GM12878 (cell line): ENCODE results near the gene TBXAS1. TPM values are rescaled to one million over a fixed set of nuclear protein-coding genes. Genes with fewer than 3 reads are reported as not detected.

ENCODE experiments used
- ATAC-seq: fragments of 200-7000 bp; cut with Tn5 transposase; 3 replicates; pipeline ENCODE4 v1.9.1; 2020; ENCODE audit warnings: mild to moderate bottlenecking, moderate library complexity
- BruUV-seq: library from RNA; stranded (reverse); fragments of 400-500 nt; replicated peaks from 2 replicates; lab custom pipeline; 2021; lab: Mats Ljungman, UMichigan
- CTCF ChIA-PET: fragments of 300-600 bp; sonication (Branson Sonifier 250); formaldehyde crosslinking; extraction: SDS; loops from one replicate; lab custom pipeline; 2021; ENCODE audit warnings: inconsistent platforms; lab: Yijun Ruan, JAX
- POLR2A ChIA-PET: fragments of 350-600 bp; formaldehyde crosslinking; extraction: SDS; loops from one replicate; lab custom pipeline; 2021; ENCODE audit warnings: inconsistent platforms; lab: Charles Lee
- RAD21 ChIA-PET: fragments of 300-600 bp; sonication (Branson Sonifier 250); formaldehyde crosslinking; loops from one replicate; lab custom pipeline; 2023; ENCODE audit warnings: antibody characterized with exemption; ENCODE audit not compliant: unreplicated experiment; lab: Charles Lee
- SMC1A ChIA-PET: fragments of 300-600 bp; sonication (Branson Sonifier 250); formaldehyde crosslinking; loops from one replicate; lab custom pipeline; 2023; ENCODE audit not compliant: unreplicated experiment, uncharacterized antibody; lab: Charles Lee
- DNase-seq: peaks from one replicate; pipeline ENCODE4 v3.0.0-alpha.2; 2011; ENCODE audit warnings: low read depth, low spot score
- FAIRE-seq: peaks from 3 replicates; lab custom pipeline; 2011; peaks lifted over from hg19 to GRCh38; lab: Jason Lieb, UNC
- H2AFZ ChIP-seq: 2 replicates; pipeline ENCODE4 v1.6.0; 2011; ENCODE audit warnings: low read depth, low read length, control low read depth; ENCODE audit not compliant: control insufficient read depth
- H3K27ac ChIP-seq: 2 replicates; pipeline ENCODE4 v1.5.1; 2011; ENCODE audit warnings: control low read depth; ENCODE audit not compliant: control insufficient read depth, insufficient read depth
- H3K27me3 ChIP-seq, 2 experiments: replicated peaks in 1 of 2; 2 replicates each; pipeline versions ENCODE4 v1.6.0 to v1.6.1; 2011; ENCODE audit warnings: low read length in 1 of 2; ENCODE audit not compliant: control insufficient read depth in 2 of 2, insufficient read depth in 2 of 2
- H3K36me3 ChIP-seq, 2 experiments: 2 replicates each; pipeline ENCODE4 v1.5.1; 2011; ENCODE audit warnings: low read length in 1 of 2; ENCODE audit not compliant: control insufficient read depth in 2 of 2, insufficient read depth in 2 of 2
- H3K4me1 ChIP-seq: 2 replicates; pipeline ENCODE4 v1.6.1; 2011; ENCODE audit warnings: mild to moderate bottlenecking, low read length, moderate library complexity, mixed read lengths; ENCODE audit not compliant: control insufficient read depth, insufficient read depth
- H3K4me2 ChIP-seq: 2 replicates; pipeline ENCODE4 v1.6.0; 2011; ENCODE audit warnings: control low read depth; ENCODE audit not compliant: control insufficient read depth, insufficient read depth
- H3K4me3 ChIP-seq: fragments of 200-600 bp; sonication (generic); 2 replicates; pipeline ENCODE4 v1.5.1; 2016
- H3K79me2 ChIP-seq: 2 replicates; pipeline ENCODE4 v1.6.0; 2011; ENCODE audit warnings: low read length; ENCODE audit not compliant: control insufficient read depth, insufficient read depth
- H3K9ac ChIP-seq: 2 replicates; pipeline ENCODE4 v1.8.0; 2011; ENCODE audit warnings: low read length, control low read depth, mixed read lengths; ENCODE audit not compliant: control insufficient read depth, insufficient read depth
- H3K9me3 ChIP-seq: replicated peaks from 3 replicates; pipeline ENCODE4 v1.5.1; 2011; ENCODE audit warnings: mild to moderate bottlenecking, low read length; ENCODE audit not compliant: control insufficient read depth, insufficient read depth
- H4K20me1 ChIP-seq: 2 replicates; pipeline ENCODE4 v1.6.0; 2011; ENCODE audit not compliant: control insufficient read depth, insufficient read depth
- ZNF592 ChIP-seq: fragments of 450-650 bp; IDR thresholded peaks from 2 replicates; pipeline ENCODE4 v1.6.1; 2017; ENCODE audit warnings: mild to moderate bottlenecking, moderate library complexity
- WGBS: methylation state at CpG from one replicate; pipeline ENCODE4 v1.1.6; 2016; ENCODE audit warnings: low lambda C conversion rate; ENCODE audit not compliant: insufficient replicate concordance, insufficient coverage; ENCODE audit errors: missing lambda C conversion rate; 5-methylcytosine and 5-hydroxymethylcytosine counted together
- in situ Hi-C: fragments of 300-500 bp; cut with MboI; formaldehyde crosslinking; loops from 9 replicates; pipeline ENCODE4 v1.14.3; 2018; ENCODE audit warnings: mixed read lengths
- intact Hi-C: fragments of 100-400 bp; cut with micrococcal nuclease; formaldehyde crosslinking; loops from one replicate; pipeline ENCODE4 v1.14.2; 2022; ENCODE audit not compliant: unreplicated experiment
- polyA plus RNA-seq, 11 experiments: library from polyadenylated mRNA; depleted of rRNA in 4 of 11; unstranded in 6 of 11; stranded (reverse) in 5 of 11; fragments of >200 nt; fragmentation: Nextera tagmentation in 4 of 11; fragmentation: Illumina TruSeq in 1 of 11; extraction: Ambion mirVana in 4 of 11; extraction: Trizol in 1 of 11; gene quantifications; 1 replicate in 1 of 11; 2 replicates in 10 of 11; pipeline versions ENCODE4 v1.2.1 to v1.2.3, GENCODE V29; 2011 to 2016; ENCODE audit warnings: inconsistent platforms in 2 of 11, missing spikeins in 2 of 11, low read depth in 1 of 11
- total RNA-seq, 4 experiments: library from RNA; depleted of rRNA in 3 of 4; stranded (reverse); fragments of >200 nt in 3 of 4; fragmentation: Illumina TruSeq in 1 of 4; extraction: Trizol in 1 of 4; gene quantifications; 2 replicates each; pipeline versions ENCODE4 v1.2.1 to v1.2.3, GENCODE V29; 2013 to 2021

TBXAS1 gene
- total and polyA plus RNA-seq, 10 of the 15 experiments (the other 5 are each of a cell fraction or from before 2014, with no cell fraction given) = 1.5 to 32.7 (median 16.3) TPM

- no TSS peak for BruUV-seq
- DNase-seq (no peak), ATAC-seq (no peak), FAIRE-seq (no peak)
- Histone ChIP-seq H4K20me1 (no peaks in the 10 kb centered on the region), H3K36me3 (no peaks in the 10 kb centered on the region), H3K4me1 (peaks cover 5% of the 10 kb centered on the region; the same call in 1 of the 2 replicates), H3K9me3 (no peaks in the 10 kb centered on the region; the same call in 2 of the 3 replicates), H2AFZ (no peak overlapping the region), H3K27me3 (no peaks in the 10 kb centered on the region), H3K9ac (no peak overlapping the region), H3K79me2 (no peaks in the 10 kb centered on the region), H3K4me2 (no peak overlapping the region), H3K27ac (no peak overlapping the region), H3K4me3 (no peak overlapping the region)
- POLR2A ChIA-PET = interaction anchor here (0.7 kb wide), 1 partner anchor 404 kb away, joined by 4 read pairs; no protein-coding TSS in a partner anchor
- WGBS = 100% methylated on average over 1 of the region's 1 CpG
- in situ Hi-C loops (no loop called here), intact Hi-C loops (no loop called here)
- CTCF ChIA-PET = interaction anchor here (0.7 to 2.8 kb wide), 9 partner anchors 9 to 528 kb away, joined by 3 to 9 read pairs (median 3); no protein-coding TSS in a partner anchor
- TF ChIP-seq ZNF592 = no peak
- RAD21 ChIA-PET = interaction anchor here (0.7 to 3.7 kb wide), 4 partner anchors 22 to 247 kb away, joined by 3 to 16 read pairs (median 10); no protein-coding TSS in a partner anchor
- SMC1A ChIA-PET = interaction anchor here (0.7 to 4.1 kb wide), 6 partner anchors 8 to 246 kb away, joined by 4 to 34 read pairs (median 4); no protein-coding TSS in a partner anchor
These were observed 64.4 kb downstream of the TBXAS1 start for GRCh38 chr7:139893461-139893860.
